Measurements from ENCODE around the gene SH2B3. TPM values are rescaled to one million over a fixed set of nuclear protein-coding genes. Genes with fewer than 3 reads are reported as not detected.
"Not testable (repeated sequence)": the region's sequence is repeated elsewhere in the genome, so short reads cannot be mapped to it uniquely, and the experiment has no call there.

SH2B3 gene
- total RNA-seq, 1 donor from 2014 or later, result 18.1 TPM

- Mint-ChIP-seq H3K27ac (ENCODE audit: unreplicated experiment) (no peak overlapping the region), H3K4me3 (ENCODE audit: unreplicated experiment) (no peak overlapping the region), H3K27me3 (ENCODE audit: unreplicated experiment) (peaks cover 7% of the 10 kb centered on the region), H3K4me1 (ENCODE audit: low read depth, unreplicated experiment) (no peaks in the 10 kb centered on the region), H3K36me3 (ENCODE audit: unreplicated experiment) (no peaks in the 10 kb centered on the region), H3K9me3 (ENCODE audit: unreplicated experiment) (peaks cover 7% of the 10 kb centered on the region)
- DNase-seq, result no peak
- no peak for TF ChIP-seq CTCF (IDR thresholded peaks at IDR 0.05; ENCODE audit: partially characterized antibody, unreplicated experiment)
Observed at GRCh38 chr12:111458546-111459172, 52.9 kb downstream of the SH2B3 start.

- H3K27ac Mint-ChIP-seq (ENCODE audit: unreplicated experiment); H3K4me3 Mint-ChIP-seq (ENCODE audit: unreplicated experiment); H3K27me3 Mint-ChIP-seq (ENCODE audit: unreplicated experiment); H3K36me3 Mint-ChIP-seq (ENCODE audit: unreplicated experiment); H3K4me1 Mint-ChIP-seq (ENCODE audit: low read depth, unreplicated experiment); DNase-seq; H3K9me3 Mint-ChIP-seq (ENCODE audit: unreplicated experiment): not testable (repeated sequence)
Observed at GRCh38 chr12:111460111-111460510, 54.4 kb downstream of the SH2B3 start.

GRCh38 chr12:111462210-111462769, 56.6 kb downstream of the SH2B3 start:
- no peak overlapping the region for H3K27ac Mint-ChIP-seq (ENCODE audit: unreplicated experiment)
- no peak overlapping the region for H3K4me3 Mint-ChIP-seq (ENCODE audit: unreplicated experiment)

GRCh38 chr12:111467092-111467856, 61.6 kb downstream of the SH2B3 start:
- DNase-seq, result no peak
- Mint-ChIP-seq H3K27ac (ENCODE audit: unreplicated experiment) (no peak overlapping the region), H3K4me3 (ENCODE audit: unreplicated experiment) (no peak overlapping the region), H3K27me3 (ENCODE audit: unreplicated experiment) (peaks cover 1% of the 10 kb centered on the region), H3K4me1 (ENCODE audit: low read depth, unreplicated experiment) (no peaks in the 10 kb centered on the region), H3K36me3 (ENCODE audit: unreplicated experiment) (no peaks in the 10 kb centered on the region), H3K9me3 (ENCODE audit: unreplicated experiment) (peaks cover 2% of the 10 kb centered on the region)
- no peak for TF ChIP-seq CTCF (IDR thresholded peaks at IDR 0.05; ENCODE audit: partially characterized antibody, unreplicated experiment)

More at GRCh38 chr12:111462210-111462769, 56.6 kb downstream of the SH2B3 start:
- no peak for DNase-seq
- Mint-ChIP-seq H3K36me3 (ENCODE audit: unreplicated experiment) (no peaks in the 10 kb centered on the region), H3K27me3 (ENCODE audit: unreplicated experiment) (peaks cover 1% of the 10 kb centered on the region), H3K9me3 (ENCODE audit: unreplicated experiment) (peaks cover 3% of the 10 kb centered on the region), H3K4me1 (ENCODE audit: low read depth, unreplicated experiment) (no peaks in the 10 kb centered on the region)
- no peak for TF ChIP-seq CTCF (IDR thresholded peaks at IDR 0.05; ENCODE audit: partially characterized antibody, unreplicated experiment)

- no peak overlapping the region for H3K27ac Mint-ChIP-seq (ENCODE audit: unreplicated experiment)
- H3K4me1 Mint-ChIP-seq (ENCODE audit: low read depth, unreplicated experiment), result no peaks in the 10 kb centered on the region
- no peak for TF ChIP-seq CTCF (IDR thresholded peaks at IDR 0.05; ENCODE audit: partially characterized antibody, unreplicated experiment)
- H3K36me3 Mint-ChIP-seq (ENCODE audit: unreplicated experiment), result no peaks in the 10 kb centered on the region
- no peak for DNase-seq
- peaks cover 1% of the 10 kb centered on the region for H3K27me3 Mint-ChIP-seq (ENCODE audit: unreplicated experiment)
- H3K9me3 Mint-ChIP-seq (ENCODE audit: unreplicated experiment), result peaks cover 2% of the 10 kb centered on the region
- no peak overlapping the region for H3K4me3 Mint-ChIP-seq (ENCODE audit: unreplicated experiment)
Observed at GRCh38 chr12:111467857-111468241, 62.1 kb downstream of the SH2B3 start.
